Activated T-cell treated with anti-CD3 and anti-CD28 coated beads, Interleukin-2, amount 50 U/mL, for 1 hour (primary cell): Measurements from ENCODE around the gene SFI1.
"Not testable (repeated sequence)": the region's sequence is repeated elsewhere in the genome, so short reads cannot be mapped to it uniquely, and the experiment has no call there.

Source experiments
- DNase-seq: peaks from one replicate; pipeline ENCODE4 v3.0.0-alpha.2; 2020

Gene SFI1, protein sequence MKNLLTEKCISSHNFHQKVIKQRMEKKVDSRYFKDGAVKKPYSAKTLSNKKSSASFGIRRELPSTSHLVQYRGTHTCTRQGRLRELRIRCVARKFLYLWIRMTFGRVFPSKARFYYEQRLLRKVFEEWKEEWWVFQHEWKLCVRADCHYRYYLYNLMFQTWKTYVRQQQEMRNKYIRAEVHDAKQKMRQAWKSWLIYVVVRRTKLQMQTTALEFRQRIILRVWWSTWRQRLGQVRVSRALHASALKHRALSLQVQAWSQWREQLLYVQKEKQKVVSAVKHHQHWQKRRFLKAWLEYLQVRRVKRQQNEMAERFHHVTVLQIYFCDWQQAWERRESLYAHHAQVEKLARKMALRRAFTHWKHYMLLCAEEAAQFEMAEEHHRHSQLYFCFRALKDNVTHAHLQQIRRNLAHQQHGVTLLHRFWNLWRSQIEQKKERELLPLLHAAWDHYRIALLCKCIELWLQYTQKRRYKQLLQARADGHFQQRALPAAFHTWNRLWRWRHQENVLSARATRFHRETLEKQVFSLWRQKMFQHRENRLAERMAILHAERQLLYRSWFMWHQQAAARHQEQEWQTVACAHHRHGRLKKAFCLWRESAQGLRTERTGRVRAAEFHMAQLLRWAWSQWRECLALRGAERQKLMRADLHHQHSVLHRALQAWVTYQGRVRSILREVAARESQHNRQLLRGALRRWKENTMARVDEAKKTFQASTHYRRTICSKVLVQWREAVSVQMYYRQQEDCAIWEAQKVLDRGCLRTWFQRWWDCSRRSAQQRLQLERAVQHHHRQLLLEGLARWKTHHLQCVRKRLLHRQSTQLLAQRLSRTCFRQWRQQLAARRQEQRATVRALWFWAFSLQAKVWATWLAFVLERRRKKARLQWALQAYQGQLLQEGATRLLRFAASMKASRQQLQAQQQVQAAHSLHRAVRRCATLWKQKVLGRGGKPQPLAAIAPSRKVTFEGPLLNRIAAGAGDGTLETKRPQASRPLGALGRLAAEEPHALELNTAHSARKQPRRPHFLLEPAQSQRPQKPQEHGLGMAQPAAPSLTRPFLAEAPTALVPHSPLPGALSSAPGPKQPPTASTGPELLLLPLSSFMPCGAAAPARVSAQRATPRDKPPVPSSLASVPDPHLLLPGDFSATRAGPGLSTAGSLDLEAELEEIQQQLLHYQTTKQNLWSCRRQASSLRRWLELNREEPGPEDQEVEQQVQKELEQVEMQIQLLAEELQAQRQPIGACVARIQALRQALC

GRCh38 chr22:31496007-31496734 is at the start of gene SFI1:
SFI1 (plus strand) TSS chr22:31496536; CDS start chr22:31508285, 11,749 bp downstream.
- DNase-seq = peak; percentile 97

- DNase-seq = no peak
These were observed 49.6 kb upstream of the SFI1 start for GRCh38 chr22:31446767-31447166.

DNA sequence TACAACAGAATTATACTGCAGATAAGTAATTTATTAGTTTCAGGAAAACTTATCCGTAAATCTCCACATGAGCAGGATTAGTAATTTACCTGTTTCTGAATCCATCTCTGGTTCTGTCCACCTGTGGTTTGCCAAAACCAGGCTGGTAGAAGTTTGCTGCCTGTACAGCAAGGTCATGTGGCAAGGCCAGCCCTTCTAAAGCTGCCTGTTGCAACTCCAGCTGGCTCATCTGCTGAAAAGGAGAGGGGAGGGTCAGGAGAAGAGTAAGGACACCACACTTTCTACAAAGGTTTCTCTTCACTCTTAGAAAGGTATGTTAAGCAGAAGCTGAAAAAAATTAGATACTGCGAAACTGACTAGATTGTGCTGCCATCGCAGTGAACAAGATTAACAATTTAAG is 49.0 kb upstream of the SFI1 start:
- DNase-seq = no peak

DNA sequence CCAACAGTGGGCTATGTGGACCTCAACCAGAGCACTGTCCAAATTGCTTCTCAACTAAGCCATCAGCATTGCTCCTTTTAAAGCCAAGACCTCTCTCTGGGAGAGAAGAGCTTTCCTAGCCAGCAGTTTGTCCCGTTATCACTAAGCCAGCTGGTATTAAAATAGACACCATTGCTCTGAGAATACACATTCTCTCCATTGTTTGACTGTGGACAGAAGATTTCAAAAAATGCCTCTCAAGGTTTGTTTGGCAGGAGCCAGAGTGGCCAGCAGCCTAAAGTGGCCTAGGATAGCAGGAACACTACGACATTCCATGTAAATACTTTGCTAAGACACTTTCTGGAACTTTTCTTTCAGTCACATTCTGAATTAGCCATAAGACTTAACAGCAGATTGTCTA is 48.0 kb upstream of the SFI1 start:
- DNase-seq = no peak

DNA sequence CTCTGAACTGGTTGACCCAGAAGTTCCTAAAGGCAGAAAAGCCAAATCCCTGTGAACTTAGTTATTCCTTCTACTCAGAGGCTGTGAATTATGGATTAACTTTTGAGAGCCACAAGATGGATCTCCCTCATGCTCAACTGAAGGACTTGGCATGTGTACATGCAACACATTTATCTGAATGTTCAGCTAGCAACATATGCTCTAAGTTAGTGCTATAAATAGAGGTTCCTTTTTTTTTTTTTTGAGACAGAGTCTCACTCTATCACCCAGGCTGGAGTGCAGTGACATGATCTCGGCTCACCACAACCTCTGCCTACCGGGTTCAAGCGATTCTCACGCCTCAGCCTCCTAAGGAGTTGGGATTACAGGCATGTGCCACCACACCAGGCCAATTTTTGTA is 46.8 kb upstream of the SFI1 start:
- DNase-seq = no peak

- DNase-seq = no peak
These were observed 44.4 kb upstream of the SFI1 start for GRCh38 chr22:31451709-31452571.

GRCh38 chr22:31461699-31462098 is 34.6 kb upstream of the SFI1 start:
- DNase-seq = no peak

DNA sequence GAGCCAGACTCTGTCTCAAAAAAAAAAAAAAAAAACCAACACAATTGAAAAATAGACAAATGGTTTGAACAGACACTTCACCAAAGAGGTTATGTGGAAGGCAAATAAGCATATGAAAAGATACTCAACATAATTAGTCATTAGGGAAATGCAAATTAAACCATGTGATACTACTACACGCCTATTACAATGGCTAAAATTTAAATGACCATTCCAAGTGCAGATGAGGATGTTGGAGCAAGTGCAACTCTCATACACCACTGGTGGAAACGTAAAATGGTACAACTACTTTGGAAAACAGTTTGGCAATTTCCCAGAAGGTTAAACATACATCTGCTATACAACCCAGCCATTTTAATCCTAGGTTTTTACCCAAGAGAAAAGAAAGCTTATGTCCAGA is 31.0 kb upstream of the SFI1 start:
- DNase-seq = no peak

GRCh38 chr22:31474743-31475142 is 21.6 kb upstream of the SFI1 start:
- no peak for DNase-seq

GRCh38 chr22:31475800-31476199 is 20.5 kb upstream of the SFI1 start:
- DNase-seq = no peak

GRCh38 chr22:31477329-31477728 is 19.0 kb upstream of the SFI1 start:
- DNase-seq = no peak

- no peak for DNase-seq
These were observed 15.2 kb upstream of the SFI1 start for GRCh38 chr22:31481129-31481528.

- not testable (repeated sequence) for DNase-seq
These were observed 13.9 kb upstream of the SFI1 start for GRCh38 chr22:31482470-31482869.

DNA sequence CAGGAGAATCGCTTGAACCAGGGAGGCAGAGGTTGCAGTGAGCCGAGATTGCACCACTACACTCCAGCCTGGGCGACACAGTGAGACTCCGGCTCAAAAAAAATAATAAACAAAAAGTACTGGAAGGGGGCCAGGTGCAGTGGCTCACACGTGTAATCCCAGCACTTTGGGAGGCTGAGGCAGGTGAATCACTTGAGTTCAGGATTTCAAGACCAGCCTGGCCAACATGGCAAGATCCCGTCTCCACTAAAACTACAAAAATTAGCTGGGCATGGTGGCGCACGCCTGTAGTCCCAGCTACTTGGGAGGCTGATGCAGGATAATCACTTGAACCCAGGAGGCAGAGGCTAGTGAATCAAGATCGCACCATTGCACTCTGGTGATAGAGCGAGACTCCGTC is 10.0 kb upstream of the SFI1 start:
- DNase-seq = not testable (repeated sequence)

- DNase-seq = no peak
These were observed 9.4 kb upstream of the SFI1 start for GRCh38 chr22:31486951-31487350.

DNA sequence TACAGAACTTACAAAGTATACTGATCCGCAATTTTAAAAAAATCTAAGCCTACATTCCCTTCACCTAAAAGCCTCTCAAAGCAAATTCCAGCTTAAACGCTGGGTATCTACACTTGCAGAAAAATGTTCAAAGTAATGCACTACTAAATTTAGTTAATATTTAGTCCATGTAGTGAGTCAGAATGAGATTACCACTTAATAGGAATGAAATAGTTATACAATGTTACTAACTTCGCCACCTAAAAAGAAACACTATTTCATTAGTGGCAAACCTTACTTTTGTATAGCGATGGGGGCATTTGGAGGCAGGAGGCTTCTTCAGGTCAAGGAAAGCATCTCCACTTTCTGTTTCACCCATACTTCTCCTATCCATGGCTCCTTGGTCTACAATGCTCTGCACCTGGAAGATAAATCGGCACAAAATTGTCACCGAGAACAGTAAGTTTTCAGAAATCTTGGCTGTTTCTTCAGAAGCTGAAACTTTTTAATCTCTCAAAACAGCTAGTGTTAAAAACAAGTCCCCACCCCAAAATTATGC is 7.9 kb upstream of the SFI1 start:
- DNase-seq = no peak

- peak; percentile 49 for DNase-seq
These were observed 7.2 kb upstream of the SFI1 start for GRCh38 chr22:31488988-31489617.

DNA sequence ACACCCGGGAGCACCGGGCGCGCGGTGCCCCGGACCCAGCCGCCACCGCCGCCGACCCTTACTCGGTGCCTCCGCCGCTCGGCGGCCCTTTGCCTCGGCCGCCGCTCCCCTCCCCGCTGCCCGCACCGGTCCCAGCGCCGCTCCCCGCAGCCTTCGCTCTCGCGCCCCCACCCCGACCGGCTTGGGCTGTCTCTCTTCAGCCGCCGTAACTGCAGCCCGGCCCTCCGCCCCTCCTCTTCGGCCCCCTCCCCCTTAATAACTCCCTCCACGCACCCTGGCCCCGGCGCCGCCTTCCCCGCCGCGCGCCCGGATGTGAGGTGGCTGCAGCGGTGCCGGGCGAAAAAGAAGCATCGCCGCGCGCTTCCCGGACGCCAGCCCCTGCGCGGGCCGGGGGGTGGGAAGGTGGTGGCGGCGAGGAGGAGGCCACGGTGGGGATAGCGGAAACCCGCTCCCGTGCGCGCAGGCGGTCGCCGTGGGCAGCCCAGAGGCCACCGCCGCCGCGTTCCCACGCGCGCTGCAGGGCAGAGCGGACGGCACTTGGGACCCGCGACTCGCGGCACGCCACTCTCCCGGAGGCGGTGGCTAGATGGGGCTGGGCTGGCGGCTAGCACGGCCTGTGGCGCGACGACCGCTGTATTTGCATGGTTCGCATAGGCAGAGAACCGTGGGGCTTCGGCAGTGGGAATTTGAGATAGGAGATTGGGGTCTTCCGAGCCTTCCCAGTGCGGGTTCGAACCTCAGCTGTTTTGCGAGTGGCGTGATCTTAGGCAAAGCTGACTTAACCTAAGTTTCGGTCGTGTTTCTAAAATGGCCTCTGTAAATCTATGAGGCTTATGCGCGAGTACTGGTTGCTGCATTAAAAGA is 6.5 kb upstream of the SFI1 start, which contains the start of gene EIF4ENIF1:
Gene EIF4ENIF1, minus strand, starts transcription at position 211 of the 864 bp plus-strand sequence. CDS start 1,124 bp downstream, outside the sequence.
- DNase-seq = peak; percentile 89

- peak; percentile 54 for DNase-seq
These were observed 5.8 kb upstream of the SFI1 start for GRCh38 chr22:31490496-31490925.
